ENCODE measurements around the gene SLC44A1.

The SLC44A1 gene

GRCh38 chr9:105449081-105449480 is 204.6 kb downstream of the SLC44A1 start:
- peak overlapping the region; percentile 67 for H2AFZ ChIP-seq (ENCODE audit: low read depth, low read length)
- peaks cover 7% of the 10 kb centered on the region for H3K4me1 ChIP-seq (ENCODE audit: insufficient read depth, low read length)
- peaks cover 2% of the 10 kb centered on the region for H3K36me3 ChIP-seq (ENCODE audit: insufficient read depth, low read length)
- peak overlapping the region; percentile 79 for H3K4me3 ChIP-seq (ENCODE audit: low read length)
- peaks cover 2% of the 10 kb centered on the region for H3K9me3 ChIP-seq (ENCODE audit: low read length)
- H3K27me3 ChIP-seq (ENCODE audit: insufficient read depth, low read length), result no peaks in the 10 kb centered on the region

DNA sequence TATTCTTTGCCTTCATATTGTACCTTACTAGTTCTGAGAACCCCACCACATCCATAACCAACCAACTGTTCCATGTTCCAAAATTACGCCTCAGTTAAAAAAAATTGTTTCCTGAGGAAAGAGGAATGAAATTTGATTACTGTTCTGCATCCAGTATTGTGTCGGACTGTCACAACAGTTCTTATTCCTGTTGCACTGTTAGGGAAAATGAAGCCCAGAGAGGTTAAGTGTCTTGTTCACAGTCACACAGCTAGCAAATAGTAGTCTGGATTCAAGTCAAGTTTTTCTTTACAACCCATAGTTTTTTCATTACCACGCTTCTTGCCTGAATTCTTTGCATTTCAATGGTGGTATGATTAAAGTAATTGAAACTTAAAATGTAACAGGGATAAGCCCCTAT is 207.7 kb downstream of the SLC44A1 start:
- Histone ChIP-seq H3K27me3 (ENCODE audit: insufficient read depth, low read length) (no peaks in the 10 kb centered on the region), H2AFZ (ENCODE audit: low read depth, low read length) (no peak overlapping the region), H3K9me3 (ENCODE audit: low read length) (peaks cover 8% of the 10 kb centered on the region), H3K36me3 (ENCODE audit: insufficient read depth, low read length) (peaks cover 6% of the 10 kb centered on the region), H3K4me3 (ENCODE audit: low read length) (no peak overlapping the region), H3K4me1 (ENCODE audit: insufficient read depth, low read length) (peaks cover 7% of the 10 kb centered on the region)

GRCh38 chr9:105455836-105456475 is 211.5 kb downstream of the SLC44A1 start:
- H3K36me3 ChIP-seq (ENCODE audit: insufficient read depth, low read length), result peaks cover 15% of the 10 kb centered on the region
- H2AFZ ChIP-seq (ENCODE audit: low read depth, low read length), result no peak overlapping the region
- H3K9me3 ChIP-seq (ENCODE audit: low read length), result peaks cover 20% of the 10 kb centered on the region
- H3K4me1 ChIP-seq (ENCODE audit: insufficient read depth, low read length), result peaks cover 5% of the 10 kb centered on the region
- H3K4me3 ChIP-seq (ENCODE audit: low read length), result no peak overlapping the region
- H3K27me3 ChIP-seq (ENCODE audit: insufficient read depth, low read length), result no peaks in the 10 kb centered on the region

DNA sequence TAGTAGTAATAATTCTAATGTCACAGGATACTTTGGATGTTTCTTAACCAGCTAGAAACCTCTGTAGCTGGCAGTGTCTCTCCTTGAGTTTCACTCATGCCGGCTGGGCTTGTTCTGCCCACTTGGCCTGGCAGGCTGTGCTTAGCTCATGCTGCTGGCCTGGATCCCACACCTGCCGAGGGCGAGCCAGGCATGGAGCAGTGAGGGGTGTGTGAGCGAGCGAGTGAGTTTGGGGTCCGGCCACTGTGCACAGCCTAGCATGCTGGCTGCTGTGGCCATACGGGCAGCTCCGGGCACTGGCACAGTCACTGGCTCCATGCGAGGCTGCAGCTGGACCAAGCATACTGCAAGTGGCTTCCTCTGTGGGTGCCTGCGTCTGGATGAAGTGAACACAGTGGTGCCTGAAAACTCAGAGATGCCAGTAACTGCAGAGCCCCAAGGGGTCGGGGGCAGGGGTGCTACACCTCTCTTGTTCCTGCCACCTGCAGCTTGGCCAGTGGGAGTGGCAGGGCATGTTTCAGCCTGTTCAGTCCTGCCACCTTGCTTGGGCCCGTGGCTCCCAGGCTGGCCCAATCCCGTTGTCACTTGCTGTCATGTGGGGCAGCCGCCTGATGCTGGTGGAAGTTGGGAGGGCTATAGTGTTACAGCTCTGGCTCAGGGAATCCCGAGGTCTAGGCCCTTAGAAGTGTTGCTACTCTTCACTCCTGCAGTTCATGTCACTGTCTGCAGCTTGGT is 213.3 kb downstream of the SLC44A1 start:
- Histone ChIP-seq H3K36me3 (ENCODE audit: insufficient read depth, low read length) (peaks cover 13% of the 10 kb centered on the region), H3K4me1 (ENCODE audit: insufficient read depth, low read length) (peaks cover 5% of the 10 kb centered on the region), H3K27me3 (ENCODE audit: insufficient read depth, low read length) (no peaks in the 10 kb centered on the region), H2AFZ (ENCODE audit: low read depth, low read length) (no peak overlapping the region), H3K9me3 (ENCODE audit: low read length) (peaks cover 19% of the 10 kb centered on the region), H3K4me3 (ENCODE audit: low read length) (no peak overlapping the region)

DNA sequence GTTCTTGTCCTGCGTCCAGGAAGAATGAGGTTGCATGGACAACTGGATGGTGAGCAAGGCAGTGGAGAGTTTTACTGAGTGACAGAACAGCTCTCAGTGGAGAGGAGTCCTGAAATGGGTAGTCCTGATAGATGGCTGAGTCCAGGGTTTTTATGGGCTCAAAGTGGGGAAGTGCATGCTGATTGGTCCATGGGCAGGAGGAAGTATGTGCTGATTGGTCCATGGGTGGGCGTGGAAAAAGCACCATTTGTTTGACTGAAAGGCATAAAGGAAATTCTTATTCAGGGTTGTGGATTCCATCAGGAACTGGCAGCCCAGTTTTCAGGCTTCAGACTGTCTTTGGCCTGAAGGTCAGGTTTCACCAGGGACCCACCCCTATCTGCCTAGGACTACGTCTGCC is 214.0 kb downstream of the SLC44A1 start:
- peaks cover 19% of the 10 kb centered on the region for H3K9me3 ChIP-seq (ENCODE audit: low read length)
- H3K4me3 ChIP-seq (ENCODE audit: low read length), result no peak overlapping the region
- H3K4me1 ChIP-seq (ENCODE audit: insufficient read depth, low read length), result peaks cover 5% of the 10 kb centered on the region
- peaks cover 15% of the 10 kb centered on the region for H3K36me3 ChIP-seq (ENCODE audit: insufficient read depth, low read length)
- H2AFZ ChIP-seq (ENCODE audit: low read depth, low read length), result no peak overlapping the region
- H3K27me3 ChIP-seq (ENCODE audit: insufficient read depth, low read length), result no peaks in the 10 kb centered on the region

- Histone ChIP-seq H3K9me3 (ENCODE audit: low read length) (peaks cover 19% of the 10 kb centered on the region), H3K27me3 (ENCODE audit: insufficient read depth, low read length) (no peaks in the 10 kb centered on the region), H3K4me3 (ENCODE audit: low read length) (no peak overlapping the region), H3K36me3 (ENCODE audit: insufficient read depth, low read length) (peaks cover 23% of the 10 kb centered on the region), H2AFZ (ENCODE audit: low read depth, low read length) (no peak overlapping the region), H3K4me1 (ENCODE audit: insufficient read depth, low read length) (peaks cover 5% of the 10 kb centered on the region)
These were observed 214.9 kb downstream of the SLC44A1 start for GRCh38 chr9:105459336-105459735.

GRCh38 chr9:105466898-105467455 is 222.5 kb downstream of the SLC44A1 start:
- Histone ChIP-seq H3K9me3 (ENCODE audit: low read length) (peaks cover 16% of the 10 kb centered on the region), H2AFZ (ENCODE audit: low read depth, low read length) (no peak overlapping the region), H3K4me1 (ENCODE audit: insufficient read depth, low read length) (no peaks in the 10 kb centered on the region), H3K36me3 (ENCODE audit: insufficient read depth, low read length) (peaks cover 70% of the 10 kb centered on the region), H3K27me3 (ENCODE audit: insufficient read depth, low read length) (no peaks in the 10 kb centered on the region), H3K4me3 (ENCODE audit: low read length) (no peak overlapping the region)

- H3K36me3 ChIP-seq (ENCODE audit: insufficient read depth, low read length), result peaks cover 80% of the 10 kb centered on the region
- peaks cover 16% of the 10 kb centered on the region for H3K9me3 ChIP-seq (ENCODE audit: low read length)
- H3K4me1 ChIP-seq (ENCODE audit: insufficient read depth, low read length), result no peaks in the 10 kb centered on the region
- no peak overlapping the region for H3K4me3 ChIP-seq (ENCODE audit: low read length)
- H3K27me3 ChIP-seq (ENCODE audit: insufficient read depth, low read length), result no peaks in the 10 kb centered on the region
- no peak overlapping the region for H2AFZ ChIP-seq (ENCODE audit: low read depth, low read length)
These were observed 224.4 kb downstream of the SLC44A1 start for GRCh38 chr9:105468875-105469274.

- no peak overlapping the region for H3K4me3 ChIP-seq (ENCODE audit: low read length)
- H2AFZ ChIP-seq (ENCODE audit: low read depth, low read length), result no peak overlapping the region
- H3K9me3 ChIP-seq (ENCODE audit: low read length), result peaks cover 6% of the 10 kb centered on the region
- H3K36me3 ChIP-seq (ENCODE audit: insufficient read depth, low read length), result peaks cover 44% of the 10 kb centered on the region
- H3K27me3 ChIP-seq (ENCODE audit: insufficient read depth, low read length), result no peaks in the 10 kb centered on the region
- no peaks in the 10 kb centered on the region for H3K4me1 ChIP-seq (ENCODE audit: insufficient read depth, low read length)
These were observed 228.8 kb downstream of the SLC44A1 start for GRCh38 chr9:105473221-105473620.

- H3K9me3 ChIP-seq (ENCODE audit: low read length), result no peaks in the 10 kb centered on the region
- peaks cover 32% of the 10 kb centered on the region for H3K36me3 ChIP-seq (ENCODE audit: insufficient read depth, low read length)
- H2AFZ ChIP-seq (ENCODE audit: low read depth, low read length), result no peak overlapping the region
- H3K4me1 ChIP-seq (ENCODE audit: insufficient read depth, low read length), result no peaks in the 10 kb centered on the region
- no peak overlapping the region for H3K4me3 ChIP-seq (ENCODE audit: low read length)
- no peaks in the 10 kb centered on the region for H3K27me3 ChIP-seq (ENCODE audit: insufficient read depth, low read length)
These were observed 230.9 kb downstream of the SLC44A1 start for GRCh38 chr9:105475302-105475701.

DNA sequence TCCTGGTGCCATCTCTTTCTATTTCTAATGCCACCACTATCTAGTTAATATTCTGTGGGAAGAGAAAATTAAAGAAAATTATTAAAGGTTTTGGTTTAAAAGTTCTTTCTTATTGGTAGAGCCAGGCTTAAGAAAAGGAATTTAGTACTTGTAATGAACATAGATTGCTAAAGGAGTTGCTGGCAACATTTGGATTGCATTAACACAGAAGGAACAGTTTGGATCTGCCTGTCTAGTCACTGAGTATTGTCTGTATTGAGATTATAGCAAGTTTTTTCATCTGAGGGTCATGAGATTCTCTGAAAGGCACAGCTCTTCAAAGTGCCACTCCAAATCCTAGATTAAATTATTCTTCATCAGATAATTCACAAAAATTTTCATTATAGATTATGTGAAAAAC is 235.4 kb downstream of the SLC44A1 start:
- Histone ChIP-seq H3K27me3 (ENCODE audit: insufficient read depth, low read length) (no peaks in the 10 kb centered on the region), H3K4me1 (ENCODE audit: insufficient read depth, low read length) (no peaks in the 10 kb centered on the region), H2AFZ (ENCODE audit: low read depth, low read length) (no peak overlapping the region), H3K4me3 (ENCODE audit: low read length) (no peak overlapping the region), H3K36me3 (ENCODE audit: insufficient read depth, low read length) (peaks cover 11% of the 10 kb centered on the region), H3K9me3 (ENCODE audit: low read length) (no peaks in the 10 kb centered on the region)

- no peaks in the 10 kb centered on the region for H3K4me1 ChIP-seq (ENCODE audit: insufficient read depth, low read length)
- no peaks in the 10 kb centered on the region for H3K9me3 ChIP-seq (ENCODE audit: low read length)
- peaks cover 39% of the 10 kb centered on the region for H3K36me3 ChIP-seq (ENCODE audit: insufficient read depth, low read length)
- H2AFZ ChIP-seq (ENCODE audit: low read depth, low read length), result no peak overlapping the region
- H3K4me3 ChIP-seq (ENCODE audit: low read length), result no peak overlapping the region
- H3K27me3 ChIP-seq (ENCODE audit: insufficient read depth, low read length), result no peaks in the 10 kb centered on the region
These were observed 239.2 kb downstream of the SLC44A1 start for GRCh38 chr9:105483618-105484017.

DNA sequence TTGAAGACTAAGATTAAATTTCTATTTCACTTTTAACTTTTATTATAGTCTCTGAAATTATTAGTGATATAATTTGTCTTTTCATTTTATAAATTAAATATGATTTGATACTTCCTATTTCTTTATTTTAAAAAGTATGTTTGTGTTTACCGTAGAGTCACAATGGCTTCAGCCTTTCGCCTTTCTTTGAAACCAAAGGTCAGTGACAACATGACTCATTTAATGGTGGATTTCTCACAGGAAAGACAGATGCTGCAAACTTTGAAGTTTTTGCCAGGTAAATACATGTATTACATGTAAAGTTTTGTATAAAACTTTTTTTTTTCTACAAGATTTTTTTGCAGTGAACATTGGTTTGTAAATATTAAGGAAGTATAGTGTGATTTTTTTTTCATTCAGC is 239.8 kb downstream of the SLC44A1 start:
- Histone ChIP-seq H3K4me1 (ENCODE audit: insufficient read depth, low read length) (no peaks in the 10 kb centered on the region), H2AFZ (ENCODE audit: low read depth, low read length) (no peak overlapping the region), H3K9me3 (ENCODE audit: low read length) (no peaks in the 10 kb centered on the region), H3K27me3 (ENCODE audit: insufficient read depth, low read length) (no peaks in the 10 kb centered on the region), H3K4me3 (ENCODE audit: low read length) (no peak overlapping the region), H3K36me3 (ENCODE audit: insufficient read depth, low read length) (peaks cover 34% of the 10 kb centered on the region)

Measured in neuron (in vitro differentiated cells).